ENCODE results near the gene SPA17.

SPA17 gene

GRCh38 chr11:124673333-124674167 is at the start of gene SPA17, which contains the start of gene SIAE:
Gene SPA17 (plus strand): TSS chr11:124673904. CDS start chr11:124675265, 1,361 bp downstream.
Gene SIAE (minus strand): TSS chr11:124673739. CDS start chr11:124673708, 31 bp downstream.
- TF ChIP-seq ZNF274 (IDR thresholded peaks at IDR 0.05; ENCODE audit: low read depth, low read length), result no peak
- H3K4me3 ChIP-seq (ENCODE audit: low read length), result peak within 1 kb of the TSS; percentile 78

- no peak for TF ChIP-seq ZNF274 (IDR thresholded peaks at IDR 0.05; ENCODE audit: low read depth, low read length)
- no peak overlapping the region for H3K4me3 ChIP-seq (ENCODE audit: low read length)
Observed at GRCh38 chr11:124625504-124626168, 48.1 kb upstream of the SPA17 start.

- no peak overlapping the region for H3K4me3 ChIP-seq (ENCODE audit: low read length)
- TF ChIP-seq ZNF274 (IDR thresholded peaks at IDR 0.05; ENCODE audit: low read depth, low read length), result no peak
Observed at GRCh38 chr11:124627546-124627945, 46.2 kb upstream of the SPA17 start.

- TF ChIP-seq ZNF274 (IDR thresholded peaks at IDR 0.05; ENCODE audit: low read depth, low read length), result no peak
- no peak overlapping the region for H3K4me3 ChIP-seq (ENCODE audit: low read length)
Observed at GRCh38 chr11:124629961-124630360, 43.7 kb upstream of the SPA17 start.

- H3K4me3 ChIP-seq (ENCODE audit: low read length), result no peak overlapping the region
- TF ChIP-seq ZNF274 (IDR thresholded peaks at IDR 0.05; ENCODE audit: low read depth, low read length), result no peak
Observed at GRCh38 chr11:124633355-124633754, 40.3 kb upstream of the SPA17 start.

- TF ChIP-seq ZNF274 (IDR thresholded peaks at IDR 0.05; ENCODE audit: low read depth, low read length), result no peak
Observed at GRCh38 chr11:124635932-124636331, 37.8 kb upstream of the SPA17 start.

GRCh38 chr11:124638500-124638899 is 35.2 kb upstream of the SPA17 start:
- no peak overlapping the region for H3K4me3 ChIP-seq (ENCODE audit: low read length)
- TF ChIP-seq ZNF274 (IDR thresholded peaks at IDR 0.05; ENCODE audit: low read depth, low read length), result no peak

More at GRCh38 chr11:124635932-124636331, 37.8 kb upstream of the SPA17 start:
- H3K4me3 ChIP-seq (ENCODE audit: low read length), result no peak overlapping the region

- no peak for TF ChIP-seq ZNF274 (IDR thresholded peaks at IDR 0.05; ENCODE audit: low read depth, low read length)
- H3K4me3 ChIP-seq (ENCODE audit: low read length), result no peak overlapping the region
Observed at GRCh38 chr11:124639186-124639585, 34.5 kb upstream of the SPA17 start.

GRCh38 chr11:124640666-124641065 is 33.0 kb upstream of the SPA17 start:
- TF ChIP-seq ZNF274 (IDR thresholded peaks at IDR 0.05; ENCODE audit: low read depth, low read length), result no peak
- no peak overlapping the region for H3K4me3 ChIP-seq (ENCODE audit: low read length)

GRCh38 chr11:124642628-124643027 is 31.1 kb upstream of the SPA17 start:
- TF ChIP-seq ZNF274 (IDR thresholded peaks at IDR 0.05; ENCODE audit: low read depth, low read length), result no peak
- H3K4me3 ChIP-seq (ENCODE audit: low read length), result no peak overlapping the region

- TF ChIP-seq ZNF274 (IDR thresholded peaks at IDR 0.05; ENCODE audit: low read depth, low read length), result no peak
- no peak overlapping the region for H3K4me3 ChIP-seq (ENCODE audit: low read length)
Observed at GRCh38 chr11:124643042-124643604, 30.6 kb upstream of the SPA17 start.

GRCh38 chr11:124643605-124644425 is 29.9 kb upstream of the SPA17 start:
- H3K4me3 ChIP-seq (ENCODE audit: low read length), result no peak overlapping the region
- TF ChIP-seq ZNF274 (IDR thresholded peaks at IDR 0.05; ENCODE audit: low read depth, low read length), result no peak

- H3K4me3 ChIP-seq (ENCODE audit: low read length), result no peak overlapping the region
- TF ChIP-seq ZNF274 (IDR thresholded peaks at IDR 0.05; ENCODE audit: low read depth, low read length), result no peak
Observed at GRCh38 chr11:124644426-124645280, 29.1 kb upstream of the SPA17 start.

All from GM08714 (cell line).